Spleen (tissue), 7 donors: ENCODE results near the gene TPTE.
"Not testable (repeated sequence)": the region's sequence is repeated elsewhere in the genome, so short reads cannot be mapped to it uniquely, and the experiment has no call there.

Experiments
- POLR2A ChIP-seq, 3 donors: fragments of 450-650 bp; IDR thresholded peaks; one replicate each; pipeline ENCODE4 v1.5.1; 2017; ENCODE audit warnings: antibody characterized with exemption in 3 of 3, mild to moderate bottlenecking in 1 of 3
- TF ChIP-seq, protein P1 (sequence below), 11 experiments: fragments of 200-600 bp in 7 of 11; fragments of 450-650 bp in 4 of 11; sonication (generic) in 4 of 11; IDR thresholded peaks in 8 of 11; conservative IDR thresholded peaks in 3 of 11; 1 replicate in 7 of 11; 2 replicates in 4 of 11; pipeline versions ENCODE4 v1.4.0 to v1.8.0; 2016 to 2021; ENCODE audit warnings: antibody characterized with exemption in 11 of 11, inconsistent platforms in 4 of 11, mild to moderate bottlenecking in 1 of 11
- donor health status: DM: no; HTN: no; CAD: no; lungs with moderate emphysema.
- donor health status: DM: no; HTN: no; CAD: no.
- donor health status: DM: no; HTN: no; CAD: no.

GRCh38 chr21:10614285-10614684, 92.9 kb downstream of the TPTE start:
- not testable (repeated sequence) for TF ChIP-seq POLR2A (IDR thresholded peaks at IDR 0.05)
- TF ChIP-seq, protein P1, sequence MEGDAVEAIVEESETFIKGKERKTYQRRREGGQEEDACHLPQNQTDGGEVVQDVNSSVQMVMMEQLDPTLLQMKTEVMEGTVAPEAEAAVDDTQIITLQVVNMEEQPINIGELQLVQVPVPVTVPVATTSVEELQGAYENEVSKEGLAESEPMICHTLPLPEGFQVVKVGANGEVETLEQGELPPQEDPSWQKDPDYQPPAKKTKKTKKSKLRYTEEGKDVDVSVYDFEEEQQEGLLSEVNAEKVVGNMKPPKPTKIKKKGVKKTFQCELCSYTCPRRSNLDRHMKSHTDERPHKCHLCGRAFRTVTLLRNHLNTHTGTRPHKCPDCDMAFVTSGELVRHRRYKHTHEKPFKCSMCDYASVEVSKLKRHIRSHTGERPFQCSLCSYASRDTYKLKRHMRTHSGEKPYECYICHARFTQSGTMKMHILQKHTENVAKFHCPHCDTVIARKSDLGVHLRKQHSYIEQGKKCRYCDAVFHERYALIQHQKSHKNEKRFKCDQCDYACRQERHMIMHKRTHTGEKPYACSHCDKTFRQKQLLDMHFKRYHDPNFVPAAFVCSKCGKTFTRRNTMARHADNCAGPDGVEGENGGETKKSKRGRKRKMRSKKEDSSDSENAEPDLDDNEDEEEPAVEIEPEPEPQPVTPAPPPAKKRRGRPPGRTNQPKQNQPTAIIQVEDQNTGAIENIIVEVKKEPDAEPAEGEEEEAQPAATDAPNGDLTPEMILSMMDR (IDR thresholded peaks at IDR 0.05 in 8 of 11, conservative IDR thresholded peaks at IDR 0.05 in 3 of 11): not testable (repeated sequence)
